ENCODE measurements around the gene CACNA2D3. TPM values are rescaled to one million over a fixed set of nuclear protein-coding genes. Genes with fewer than 3 reads are reported as not detected.

Gene CACNA2D3
- polyA plus RNA-seq, 1 donor from 2014 or later = 26.2 TPM

- H4K20me1 ChIP-seq (ENCODE audit: insufficient read depth) = no peaks in the 10 kb centered on the region
- no peak overlapping the region for H2AFZ ChIP-seq (ENCODE audit: low read depth, low read length)
- no peak overlapping the region for H3K9ac ChIP-seq (ENCODE audit: low read length)
- H3K27me3 ChIP-seq (ENCODE audit: insufficient read depth, low read depth, low read length) = no peaks in the 10 kb centered on the region
- H3F3A ChIP-seq (ENCODE audit: insufficient read depth, low read length, poor library complexity, severe bottlenecking) = no peaks in the 10 kb centered on the region
- no peak overlapping the region for H3K4me3 ChIP-seq (ENCODE audit: low read length)
- H3K9me2 ChIP-seq (ENCODE audit: insufficient read depth, low read length) = no peaks in the 10 kb centered on the region
- H3K4me2 ChIP-seq (ENCODE audit: low read length) = no peak overlapping the region
- no peaks in the 10 kb centered on the region for H3K36me3 ChIP-seq (ENCODE audit: insufficient read depth, low read length)
- no peak for TF ChIP-seq RAD21 (conservative IDR thresholded peaks at IDR 0.05)
- TF ChIP-seq TAF1 (IDR thresholded peaks at IDR 0.05; ENCODE audit: low read depth) = no peak
- no peak for TF ChIP-seq SMC3 (conservative IDR thresholded peaks at IDR 0.05; ENCODE audit: poor library complexity)
- TF ChIP-seq POLR2AphosphoS5 (IDR thresholded peaks at IDR 0.05) = no peak
- no peak for TF ChIP-seq EZH2 (IDR thresholded peaks at IDR 0.05; ENCODE audit: borderline replicate concordance, insufficient read depth, low read length, poor library complexity, severe bottlenecking)
- TF ChIP-seq CTCF (IDR thresholded peaks at IDR 0.05; ENCODE audit: poor library complexity, severe bottlenecking) = no peak
- TF ChIP-seq EP300 (conservative IDR thresholded peaks at IDR 0.05; ENCODE audit: poor library complexity, severe bottlenecking) = no peak
- no peak for TF ChIP-seq REST (IDR thresholded peaks at IDR 0.05; ENCODE audit: borderline replicate concordance)
- no peak for TF ChIP-seq MXI1 (conservative IDR thresholded peaks at IDR 0.05; ENCODE audit: poor library complexity, severe bottlenecking)
- no peak overlapping the region for H3K27ac ChIP-seq (ENCODE audit: low read length)
- no peaks in the 10 kb centered on the region for H3K79me2 ChIP-seq (replicated peaks; ENCODE audit: insufficient read depth, low read length)
- H3K9me3 ChIP-seq (ENCODE audit: low read length) = no peaks in the 10 kb centered on the region
These were observed 385.6 kb downstream of the CACNA2D3 start for GRCh38 chr3:54507876-54508460.

- Histone ChIP-seq H2AFZ (ENCODE audit: low read depth, low read length) (no peak overlapping the region), H3K4me3 (ENCODE audit: low read length) (no peak overlapping the region), H3K9me2 (ENCODE audit: insufficient read depth, low read length) (no peaks in the 10 kb centered on the region), H3F3A (ENCODE audit: insufficient read depth, low read length, poor library complexity, severe bottlenecking) (no peaks in the 10 kb centered on the region), H3K36me3 (ENCODE audit: insufficient read depth, low read length) (no peaks in the 10 kb centered on the region), H3K27ac (ENCODE audit: low read length) (no peak overlapping the region), H3K4me2 (ENCODE audit: low read length) (no peak overlapping the region), H3K27me3 (ENCODE audit: insufficient read depth, low read depth, low read length) (no peaks in the 10 kb centered on the region), H4K20me1 (ENCODE audit: insufficient read depth) (no peaks in the 10 kb centered on the region), H3K79me2 (replicated peaks; ENCODE audit: insufficient read depth, low read length) (no peaks in the 10 kb centered on the region), H3K9me3 (ENCODE audit: low read length) (no peaks in the 10 kb centered on the region), H3K9ac (ENCODE audit: low read length) (no peak overlapping the region)
- TF ChIP-seq CTCF (IDR thresholded peaks at IDR 0.05; ENCODE audit: poor library complexity, severe bottlenecking) (no peak), MXI1 (conservative IDR thresholded peaks at IDR 0.05; ENCODE audit: poor library complexity, severe bottlenecking) (no peak), REST (IDR thresholded peaks at IDR 0.05; ENCODE audit: borderline replicate concordance) (no peak), EP300 (conservative IDR thresholded peaks at IDR 0.05; ENCODE audit: poor library complexity, severe bottlenecking) (no peak), POLR2AphosphoS5 (IDR thresholded peaks at IDR 0.05) (no peak), RAD21 (conservative IDR thresholded peaks at IDR 0.05) (no peak), TAF1 (IDR thresholded peaks at IDR 0.05; ENCODE audit: low read depth) (no peak)
These were observed 388.2 kb downstream of the CACNA2D3 start for GRCh38 chr3:54510506-54510905.

Data from neural cell (in vitro differentiated cells).